ENCODE measurements around the gene PPP1R8. TPM values are rescaled to one million over a fixed set of nuclear protein-coding genes. Genes with fewer than 3 reads are reported as not detected.
"Not testable (repeated sequence)": the region's sequence is repeated elsewhere in the genome, so short reads cannot be mapped to it uniquely, and the experiment has no call there.

Gene PPP1R8
- total RNA-seq, 1 experiment from 2014 or later, result 51.1 TPM

DNA sequence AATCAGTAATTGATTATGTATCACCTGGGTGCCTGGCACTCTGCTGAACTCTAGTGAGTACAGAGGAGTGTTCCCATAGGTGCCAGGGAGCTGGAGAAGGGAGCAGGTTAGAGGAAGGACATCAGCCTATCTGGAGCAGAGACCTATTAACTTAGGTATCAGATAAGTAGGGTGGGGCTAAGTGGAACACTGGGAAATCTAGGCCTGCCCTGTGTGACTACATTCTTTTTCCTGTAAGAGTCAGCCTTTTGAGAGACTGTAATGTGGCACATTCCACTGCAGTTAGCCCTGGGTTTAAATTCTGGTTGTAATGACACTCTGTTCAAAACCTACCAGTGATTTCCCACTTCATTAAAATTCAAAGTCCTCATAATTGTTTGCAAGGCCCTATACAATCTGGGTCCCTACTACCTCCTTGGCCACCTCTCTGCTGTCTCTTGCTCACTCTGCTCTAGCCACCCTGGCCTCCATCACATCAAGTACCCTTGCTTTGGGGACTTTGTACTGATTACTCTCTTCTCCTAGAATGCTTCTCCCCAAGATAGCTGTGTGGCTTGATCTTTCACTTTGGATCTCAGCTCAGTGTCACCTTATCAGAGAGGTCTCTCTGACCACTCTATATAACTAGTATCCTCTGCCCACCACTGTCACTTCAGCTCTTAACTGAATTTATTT lies 44.7 kb upstream of the PPP1R8 start:
- ChIA-PET POLR2A (interaction anchor here (0.6 to 4.5 kb wide), 2 partner anchors 12 to 44 kb away, joined by 4 to 48 read pairs; partner anchors contain the start of gene STX12), CTCF (interaction anchor here (0.6 to 1.0 kb wide), 2 partner anchors 10 to 13 kb away, joined by 4 to 5 read pairs; partner anchors contain the start of gene STX12)
- BruUV-seq (replicated peaks), result no TSS peak
- Mint-ChIP-seq H3K27ac (ENCODE audit: low read depth, unreplicated experiment) (peak overlapping the region; percentile 33), H3K36me3 (ENCODE audit: insufficient read depth, unreplicated experiment) (peaks cover 7% of the 10 kb centered on the region), H3K4me3 (ENCODE audit: unreplicated experiment) (no peak overlapping the region), H3K4me1 (ENCODE audit: insufficient read depth, unreplicated experiment) (peaks cover 9% of the 10 kb centered on the region), H3K9me3 (ENCODE audit: unreplicated experiment) (no peaks in the 10 kb centered on the region), H3K27me3 (ENCODE audit: insufficient read depth, unreplicated experiment) (no peaks in the 10 kb centered on the region)
- DNase-seq (ENCODE audit: unreplicated experiment), result peak; percentile 5
- intact Hi-C loops (cut with micrococcal nuclease), result no loop called here
- no peak for TF ChIP-seq CTCF (IDR thresholded peaks at IDR 0.05; ENCODE audit: unreplicated experiment)

DNA sequence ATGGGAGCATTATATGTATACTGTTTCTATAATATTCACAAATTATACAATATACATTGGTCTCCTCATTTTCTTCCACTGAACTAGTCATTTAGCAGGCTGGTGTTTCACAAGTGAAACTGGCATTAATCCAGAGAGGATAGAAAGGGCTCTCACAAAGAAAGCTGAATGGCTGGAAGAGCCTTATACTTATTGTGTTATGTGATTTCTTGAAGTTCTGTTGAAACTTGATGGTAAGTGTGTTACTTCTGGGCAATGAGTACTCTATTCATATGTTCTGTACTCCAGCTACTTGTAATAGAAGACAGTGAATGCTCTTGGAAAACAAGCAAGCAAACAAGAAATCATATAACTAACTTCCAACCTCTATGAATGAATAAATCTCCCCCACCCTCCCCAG lies 42.7 kb upstream of the PPP1R8 start:
- no peak for TF ChIP-seq CTCF (IDR thresholded peaks at IDR 0.05; ENCODE audit: unreplicated experiment)
- ChIA-PET CTCF (interaction anchor here (0.6 to 0.7 kb wide), 2 partner anchors 47 to 120 kb away, joined by 3 to 4 read pairs; no protein-coding TSS in a partner anchor), POLR2A (interaction anchor here (4.5 kb wide), 1 partner anchor 14 kb away, joined by 48 read pairs; the partner anchor contains the start of gene STX12)
- Mint-ChIP-seq H3K27ac (ENCODE audit: low read depth, unreplicated experiment) (no peak overlapping the region), H3K36me3 (ENCODE audit: insufficient read depth, unreplicated experiment) (peaks cover 19% of the 10 kb centered on the region), H3K4me3 (ENCODE audit: unreplicated experiment) (no peak overlapping the region), H3K9me3 (ENCODE audit: unreplicated experiment) (no peaks in the 10 kb centered on the region), H3K27me3 (ENCODE audit: insufficient read depth, unreplicated experiment) (no peaks in the 10 kb centered on the region), H3K4me1 (ENCODE audit: insufficient read depth, unreplicated experiment) (peaks cover 9% of the 10 kb centered on the region)
- intact Hi-C loops (cut with micrococcal nuclease), result no loop called here
- DNase-seq (ENCODE audit: unreplicated experiment), result peak; percentile 67
- no TSS peak for BruUV-seq (replicated peaks)

- ChIA-PET CTCF (no interaction called here), POLR2A (interaction anchor here (1.2 to 1.6 kb wide), 2 partner anchors 9 to 17 kb away, joined by 3 to 6 read pairs; partner anchors contain the start of gene STX12)
- Mint-ChIP-seq H3K36me3 (ENCODE audit: insufficient read depth, unreplicated experiment) (peaks cover 33% of the 10 kb centered on the region), H3K27me3 (ENCODE audit: insufficient read depth, unreplicated experiment) (no peaks in the 10 kb centered on the region), H3K9me3 (ENCODE audit: unreplicated experiment) (no peaks in the 10 kb centered on the region), H3K27ac (ENCODE audit: low read depth, unreplicated experiment) (no peak overlapping the region), H3K4me3 (ENCODE audit: unreplicated experiment) (no peak overlapping the region), H3K4me1 (ENCODE audit: insufficient read depth, unreplicated experiment) (peaks cover 9% of the 10 kb centered on the region)
- intact Hi-C loops (cut with micrococcal nuclease), result no loop called here
- no TSS peak for BruUV-seq (replicated peaks)
- DNase-seq (ENCODE audit: unreplicated experiment), result no peak
- TF ChIP-seq CTCF (IDR thresholded peaks at IDR 0.05; ENCODE audit: unreplicated experiment), result no peak
Measured at GRCh38 chr1:27789540-27790041, 41.0 kb upstream of the PPP1R8 start.

DNA sequence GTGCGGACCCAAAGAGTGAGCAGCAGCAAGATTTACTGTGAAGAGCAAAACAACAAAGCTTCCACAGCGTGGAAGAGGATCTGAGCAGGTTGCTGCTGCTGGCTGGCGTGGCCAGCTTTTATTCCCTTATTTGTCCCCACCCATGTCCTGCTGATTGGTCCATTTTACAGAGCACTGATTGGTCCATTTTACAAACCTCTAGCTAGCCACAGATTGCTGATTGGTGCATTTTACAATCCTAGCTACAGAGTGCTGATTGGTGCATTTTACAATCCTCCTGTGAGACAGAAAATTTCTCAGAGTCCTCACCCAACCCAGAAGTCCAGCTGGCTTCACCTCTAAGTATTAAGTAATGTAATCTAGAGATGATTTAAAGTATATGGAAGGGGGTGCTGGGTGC lies 40.3 kb upstream of the PPP1R8 start:
- H3K27me3 Mint-ChIP-seq (ENCODE audit: insufficient read depth, unreplicated experiment); H3K27ac Mint-ChIP-seq (ENCODE audit: low read depth, unreplicated experiment); H3K4me1 Mint-ChIP-seq (ENCODE audit: insufficient read depth, unreplicated experiment); BruUV-seq (replicated peaks); intact Hi-C loops (cut with micrococcal nuclease); DNase-seq (ENCODE audit: unreplicated experiment); H3K9me3 Mint-ChIP-seq (ENCODE audit: unreplicated experiment); H3K4me3 Mint-ChIP-seq (ENCODE audit: unreplicated experiment): not testable (repeated sequence)
- CTCF ChIA-PET, result interaction anchor here (0.6 kb wide), 1 partner anchor 48 kb away, joined by 3 read pairs; no protein-coding TSS in a partner anchor
- POLR2A ChIA-PET, result interaction anchor here (1.2 to 1.6 kb wide), 2 partner anchors 9 to 18 kb away, joined by 3 to 6 read pairs; partner anchors contain the start of gene STX12
- H3K36me3 Mint-ChIP-seq (ENCODE audit: insufficient read depth, unreplicated experiment), result peaks cover 39% of the 10 kb centered on the region
